Esophagus (tissue), 2 donors: ENCODE results near the gene DSG3. TPM values are rescaled to one million over a fixed set of nuclear protein-coding genes. Genes with fewer than 3 reads are reported as not detected.
A peak's percentile ranks its signal among the peaks of the same experiment; 100 is the strongest.

Experiments
- H3K27ac ChIP-seq, 2 donors: one replicate each; pipeline ENCODE4 v1.5.1; 2013; ENCODE audit warnings: low read depth in 2 of 2, mild to moderate bottlenecking in 2 of 2, inconsistent platforms in 1 of 2, low read length in 1 of 2, moderate library complexity in 1 of 2
- H3K27me3 ChIP-seq, 2 donors: one replicate each; pipeline ENCODE4 v1.6.1; 2013; ENCODE audit warnings: low read length in 2 of 2, control low read depth in 1 of 2, mild to moderate bottlenecking in 1 of 2; ENCODE audit not compliant: insufficient read depth in 2 of 2, control insufficient read depth in 1 of 2
- H3K36me3 ChIP-seq, 2 donors: one replicate each; pipeline ENCODE4 v1.6.1; 2013; ENCODE audit warnings: low read length in 1 of 2; ENCODE audit not compliant: control insufficient read depth in 2 of 2, insufficient read depth in 2 of 2
- H3K4me1 ChIP-seq, 2 donors: one replicate each; pipeline ENCODE4 v1.6.1; 2013; ENCODE audit warnings: low read length in 1 of 2; ENCODE audit not compliant: control insufficient read depth in 2 of 2, insufficient read depth in 2 of 2
- H3K4me3 ChIP-seq, 2 donors: one replicate each; pipeline ENCODE4 v1.5.1; 2013; ENCODE audit warnings: low read length in 2 of 2, mild to moderate bottlenecking in 2 of 2, low read depth in 1 of 2, moderate library complexity in 1 of 2
- H3K9me3 ChIP-seq, 2 donors: one replicate each; pipeline ENCODE4 v1.6.1; 2013; ENCODE audit warnings: mild to moderate bottlenecking in 2 of 2, low read depth in 1 of 2, low read length in 1 of 2, moderate library complexity in 1 of 2; ENCODE audit not compliant: control insufficient read depth in 2 of 2, insufficient read depth in 1 of 2
- WGBS, 2 donors: extraction: QIAGEN DNeasy Blood & Tissue Kit; methylation state at CpG; one replicate each; pipeline ENCODE4 v1.1.7; 2013; 5-methylcytosine and 5-hydroxymethylcytosine counted together
- polyA plus RNA-seq, 2 donors: library from polyadenylated mRNA; stranded (reverse); fragments of 200-250 nt; gene quantifications; one replicate each; pipeline ENCODE4 v1.2.3, GENCODE V29; 2013
- donor health status: healthy with polysubstance abuse.
- donor health status: Bipolar disorder and iron deficiency.

Gene DSG3
- polyA plus RNA-seq, 2 donors, result 130 to 305 TPM

GRCh38 chr18:31430072-31430471 lies 17.5 kb upstream of the DSG3 start:
- Histone ChIP-seq H3K27ac (peak overlapping the region; percentile 74 to 78), H3K4me1 (peaks cover 0 to 2% of the 10 kb centered on the region in 2 donors), H3K4me3 (no peak overlapping the region), H3K36me3 (no peaks in the 10 kb centered on the region), H3K27me3 (no peaks in the 10 kb centered on the region), H3K9me3 (no peaks in the 10 kb centered on the region)
- 51 to 62% methylated on average over 4 of the region's 4 CpGs for WGBS, 2 donors

DNA sequence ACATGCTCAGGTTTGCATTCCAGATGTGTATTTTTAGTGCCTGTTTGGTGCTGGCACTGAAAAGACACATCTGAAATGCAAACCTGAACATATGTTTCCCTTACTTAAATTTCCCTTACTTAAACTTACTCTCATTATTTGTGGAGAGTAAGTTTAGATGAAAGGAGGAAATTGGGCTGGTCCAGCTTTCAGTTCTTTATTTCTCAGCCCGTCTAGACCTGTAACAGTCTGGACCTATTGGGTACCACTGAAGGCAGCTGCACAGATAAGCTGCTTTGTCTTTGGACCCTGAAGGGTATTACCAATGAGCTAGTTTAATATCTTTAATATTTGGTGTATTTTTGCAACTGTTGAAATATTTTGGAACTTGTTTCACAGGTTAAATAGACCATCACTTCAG lies 17.0 kb upstream of the DSG3 start:
- Histone ChIP-seq H3K4me1 (peaks cover 0 to 2% of the 10 kb centered on the region in 2 donors), H3K9me3 (no peaks in the 10 kb centered on the region), H3K27ac (peak overlapping the region; percentile 73 to 78), H3K36me3 (no peaks in the 10 kb centered on the region), H3K4me3 (no peak overlapping the region), H3K27me3 (no peaks in the 10 kb centered on the region)
- WGBS, 2 donors, result 43 to 59% methylated on average over 1 of the region's 1 CpG

- no peak overlapping the region for H3K4me3 ChIP-seq
- no peaks in the 10 kb centered on the region for H3K9me3 ChIP-seq
- no peaks in the 10 kb centered on the region for H3K27me3 ChIP-seq
- H3K36me3 ChIP-seq, result no peaks in the 10 kb centered on the region
- WGBS, 2 donors, result 81 to 84% methylated on average over 1 of the region's 1 CpG
- H3K4me1 ChIP-seq, result peaks cover 0 to 2% of the 10 kb centered on the region in 2 donors
- no peak overlapping the region for H3K27ac ChIP-seq
Measured at GRCh38 chr18:31432316-31432715, 15.2 kb upstream of the DSG3 start.

DNA sequence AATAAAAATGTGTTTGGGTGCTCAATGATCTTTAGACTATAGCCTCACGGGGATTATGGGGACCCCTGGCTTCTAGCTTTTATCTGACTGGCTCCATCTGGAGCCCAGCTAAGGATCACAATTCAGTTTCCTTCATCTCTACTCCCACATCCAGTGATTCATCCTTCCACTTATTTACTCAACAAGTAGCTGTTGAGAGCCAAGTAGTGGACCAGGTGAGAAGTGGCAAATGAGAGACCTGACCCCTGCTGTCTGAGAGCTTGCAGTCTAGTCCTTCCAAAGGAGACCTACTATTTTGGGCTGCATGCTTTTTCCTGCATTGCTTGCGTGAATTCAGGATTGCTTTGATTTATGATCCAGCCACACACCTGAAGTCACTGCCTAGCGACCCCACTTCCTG lies 10.7 kb upstream of the DSG3 start:
- H3K36me3 ChIP-seq, result no peaks in the 10 kb centered on the region
- peak overlapping the region in 1 of 2 donors; percentile 13 for H3K27ac ChIP-seq
- no peaks in the 10 kb centered on the region for H3K27me3 ChIP-seq
- H3K4me1 ChIP-seq, result no peaks in the 10 kb centered on the region
- WGBS, 2 donors, result 79 to 81% methylated on average over 3 of the region's 3 CpGs
- no peak overlapping the region for H3K4me3 ChIP-seq
- H3K9me3 ChIP-seq, result no peaks in the 10 kb centered on the region

DNA sequence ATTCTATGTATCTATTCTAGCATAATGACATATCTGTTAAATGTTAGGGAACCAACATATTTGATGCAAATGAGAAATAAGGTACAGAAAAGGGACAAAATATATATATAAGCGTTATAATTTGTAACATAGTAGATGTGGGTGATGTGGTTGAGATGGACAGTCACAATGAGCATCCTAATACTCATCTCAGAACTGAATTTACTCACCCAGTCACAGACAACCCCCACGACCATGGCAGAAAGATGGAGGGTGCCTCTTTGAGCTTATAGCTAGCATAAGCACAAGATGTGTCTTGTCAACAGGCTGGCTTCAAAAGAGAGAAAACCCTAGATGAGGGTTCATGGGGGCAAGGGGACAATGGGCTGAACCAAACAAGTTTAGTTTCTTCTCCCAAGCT lies 9.1 kb upstream of the DSG3 start:
- no peaks in the 10 kb centered on the region for H3K4me1 ChIP-seq
- H3K9me3 ChIP-seq, result no peaks in the 10 kb centered on the region
- WGBS, 2 donors, result 76 to 84% methylated on average over 2 of the region's 2 CpGs

GRCh38 chr18:31439807-31440325 lies 7.7 kb upstream of the DSG3 start:
- Histone ChIP-seq H3K27ac (peak overlapping the region; percentile 67 to 88), H3K27me3 (no peaks in the 10 kb centered on the region), H3K4me1 (no peaks in the 10 kb centered on the region), H3K36me3 (no peaks in the 10 kb centered on the region), H3K9me3 (no peaks in the 10 kb centered on the region), H3K4me3 (no peak overlapping the region)
- WGBS, 2 donors, result 48 to 58% methylated on average over 6 of the region's 6 CpGs

More for the DNA sequence above, 9.1 kb upstream of the DSG3 start:
- no peak overlapping the region for H3K27ac ChIP-seq
- H3K36me3 ChIP-seq, result no peaks in the 10 kb centered on the region
- H3K4me3 ChIP-seq, result no peak overlapping the region
- H3K27me3 ChIP-seq, result no peaks in the 10 kb centered on the region

DNA sequence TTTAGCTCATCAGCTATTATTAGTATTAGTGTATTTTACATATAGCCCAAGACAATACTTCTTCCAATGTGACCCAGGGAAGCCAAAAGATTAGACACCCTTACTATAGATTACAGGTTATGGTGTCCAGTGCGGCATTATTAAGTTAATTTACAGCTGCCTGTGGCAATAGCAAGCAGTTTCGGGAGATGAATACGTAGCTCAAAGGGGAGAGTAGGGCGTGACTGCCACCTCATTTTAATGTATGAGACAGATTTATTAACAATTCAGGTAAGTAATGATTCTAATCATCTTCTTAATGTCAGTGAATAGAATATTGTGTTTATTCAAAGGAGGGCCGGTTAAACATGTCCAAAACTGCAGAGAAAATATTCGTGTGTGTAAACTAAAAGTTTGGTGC lies 6.8 kb upstream of the DSG3 start:
- whole genome bisulfite sequencing, 2 donors, result 53 to 64% methylated on average over 6 of the region's 6 CpGs
- no peaks in the 10 kb centered on the region for H3K9me3 ChIP-seq
- H3K27ac ChIP-seq, result peak overlapping the region; percentile 86 to 93
- peak overlapping the region in 1 of 2 donors; percentile 33 for H3K4me3 ChIP-seq
- H3K36me3 ChIP-seq, result no peaks in the 10 kb centered on the region
- no peaks in the 10 kb centered on the region for H3K4me1 ChIP-seq
- no peaks in the 10 kb centered on the region for H3K27me3 ChIP-seq

DNA sequence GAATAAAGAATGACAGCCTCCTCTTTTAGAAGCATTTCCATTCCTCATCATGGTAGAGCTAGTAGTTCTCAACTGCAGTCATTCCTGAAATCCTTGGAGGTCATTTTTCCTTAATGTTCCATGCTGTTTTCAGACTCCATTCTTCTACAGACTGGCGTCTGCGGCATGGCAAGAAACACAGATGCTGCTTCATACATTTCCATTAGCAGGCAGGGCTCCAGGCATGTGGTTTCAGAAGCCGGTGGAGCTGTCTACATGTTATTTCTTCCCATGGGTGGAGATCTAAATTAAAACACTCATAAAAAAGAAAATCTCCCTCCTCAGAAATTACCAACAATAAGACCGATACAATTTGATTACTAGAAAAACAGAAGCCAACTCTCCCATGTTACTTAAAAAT lies 6.0 kb upstream of the DSG3 start:
- no peaks in the 10 kb centered on the region for H3K9me3 ChIP-seq

GRCh38 chr18:31444142-31444541 lies 3.4 kb upstream of the DSG3 start:
- H3K4me1 ChIP-seq, result no peaks in the 10 kb centered on the region
- H3K27ac ChIP-seq, result no peak overlapping the region
- no peaks in the 10 kb centered on the region for H3K36me3 ChIP-seq

More for the DNA sequence above, 6.0 kb upstream of the DSG3 start:
- WGBS, 2 donors, result 55 to 73% methylated on average over 4 of the region's 4 CpGs
- peak overlapping the region in 1 of 2 donors; percentile 33 for H3K4me3 ChIP-seq
- H3K36me3 ChIP-seq, result no peaks in the 10 kb centered on the region
- H3K4me1 ChIP-seq, result no peaks in the 10 kb centered on the region
- no peaks in the 10 kb centered on the region for H3K27me3 ChIP-seq
- peak overlapping the region; percentile 73 to 74 for H3K27ac ChIP-seq

GRCh38 chr18:31445908-31446307 lies 1.6 kb upstream of the DSG3 start:
- no peaks in the 10 kb centered on the region for H3K36me3 ChIP-seq

More at GRCh38 chr18:31444142-31444541, 3.4 kb upstream of the DSG3 start:
- H3K4me3 ChIP-seq, result no peak overlapping the region
- no peaks in the 10 kb centered on the region for H3K9me3 ChIP-seq
- H3K27me3 ChIP-seq, result no peaks in the 10 kb centered on the region
- 71 to 81% methylated on average over 2 of the region's 2 CpGs for WGBS, 2 donors

More at GRCh38 chr18:31445908-31446307, 1.6 kb upstream of the DSG3 start:
- H3K9me3 ChIP-seq, result no peaks in the 10 kb centered on the region
- H3K4me3 ChIP-seq, result no peak overlapping the region
- no peaks in the 10 kb centered on the region for H3K27me3 ChIP-seq
- H3K27ac ChIP-seq, result no peak overlapping the region
- H3K4me1 ChIP-seq, result no peaks in the 10 kb centered on the region
